ENCODE data around the gene ANAPC4.
A peak's percentile ranks its signal among the peaks of the same experiment; 100 is the strongest.

Gene ANAPC4

GRCh38 chr4:25439918-25440477 lies 62.9 kb downstream of the ANAPC4 start:
- peak; percentile 68 for DNase-seq (ENCODE audit: low spot score)

GRCh38 chr4:25440478-25441030 lies 63.5 kb downstream of the ANAPC4 start:
- no peak for DNase-seq (ENCODE audit: low spot score)

DNA sequence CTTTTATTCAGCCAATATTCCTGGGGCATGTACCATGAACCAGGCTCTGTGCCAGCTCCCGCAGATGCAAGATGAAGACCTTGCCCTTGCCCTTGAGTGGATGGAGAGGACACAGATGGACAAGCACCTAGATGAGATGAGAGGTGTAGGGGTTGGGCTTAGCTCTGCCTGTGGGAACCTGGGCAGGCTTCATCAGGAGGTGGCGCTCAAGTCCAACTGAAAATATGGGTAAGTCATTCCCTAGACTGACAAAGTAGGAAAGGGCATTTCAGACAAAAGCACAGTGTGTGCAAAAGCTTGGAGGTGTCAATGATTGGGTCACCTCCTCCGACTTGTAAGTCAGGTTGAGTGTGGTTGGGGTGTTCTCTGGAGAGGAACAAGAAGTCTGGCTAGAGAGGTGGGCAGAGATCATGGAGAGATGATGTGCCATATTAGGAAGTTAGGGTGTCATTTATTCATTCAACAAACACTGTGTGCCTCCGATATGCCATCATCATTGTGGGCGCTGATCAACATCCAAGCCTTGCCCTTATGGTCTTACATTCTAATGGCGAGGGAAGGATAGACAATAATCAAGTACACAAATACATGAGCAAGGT lies 64.6 kb downstream of the ANAPC4 start:
- DNase-seq (ENCODE audit: low spot score): peak; percentile 61

- DNase-seq (ENCODE audit: low spot score): no peak
Measured at GRCh38 chr4:25442863-25443307, 65.8 kb downstream of the ANAPC4 start.

- DNase-seq (ENCODE audit: low spot score): no peak
Measured at GRCh38 chr4:25443851-25444250, 66.8 kb downstream of the ANAPC4 start.

GRCh38 chr4:25446611-25447010 lies 69.5 kb downstream of the ANAPC4 start:
- no peak for DNase-seq (ENCODE audit: low spot score)

GRCh38 chr4:25448379-25449109 lies 71.5 kb downstream of the ANAPC4 start:
- DNase-seq (ENCODE audit: low spot score): no peak

GRCh38 chr4:25449270-25449669 lies 72.2 kb downstream of the ANAPC4 start:
- DNase-seq (ENCODE audit: low spot score): no peak

- no peak for DNase-seq (ENCODE audit: low spot score)
Measured at GRCh38 chr4:25449688-25450087, 72.6 kb downstream of the ANAPC4 start.

GRCh38 chr4:25450491-25450901 lies 73.4 kb downstream of the ANAPC4 start:
- no peak for DNase-seq (ENCODE audit: low spot score)

DNA sequence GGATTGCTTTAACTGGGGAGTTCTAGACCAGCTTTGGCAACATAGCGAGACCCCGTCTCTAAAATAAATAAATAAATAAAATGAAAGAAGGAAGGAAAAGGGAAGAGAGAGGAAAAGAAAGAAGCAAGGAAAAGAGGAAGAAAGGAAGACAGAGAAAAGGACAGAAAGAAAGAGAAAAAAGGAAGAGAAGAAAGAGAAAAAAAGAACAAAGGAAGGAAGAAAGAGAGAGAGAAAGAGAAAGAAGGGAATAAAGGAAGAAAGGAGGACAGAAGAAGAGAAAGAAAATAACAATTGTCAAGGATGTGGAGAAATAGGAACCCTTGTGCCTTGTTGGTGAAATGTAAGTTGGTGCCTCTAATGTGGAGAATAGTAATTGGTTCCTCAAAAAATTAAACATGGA lies 74.6 kb downstream of the ANAPC4 start:
- DNase-seq (ENCODE audit: low spot score): no peak

DNA sequence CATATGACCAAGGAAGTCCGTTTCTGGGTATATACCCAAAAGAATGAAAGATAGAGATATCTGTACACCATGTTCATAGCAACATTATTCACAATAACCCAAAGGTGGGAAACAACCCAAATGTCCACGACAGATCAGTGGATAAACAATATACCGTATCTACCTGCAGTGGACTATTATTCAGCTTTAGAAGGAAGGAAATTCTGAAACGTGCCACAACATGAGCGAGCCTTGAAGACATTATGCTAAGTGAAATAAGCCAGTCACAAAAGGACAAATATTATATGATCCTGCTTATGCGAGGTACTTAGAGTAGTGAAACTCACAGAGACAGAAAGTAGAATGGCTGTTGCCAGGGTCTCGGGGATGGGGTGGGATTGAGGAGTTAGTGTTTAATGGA lies 75.0 kb downstream of the ANAPC4 start:
- no peak for DNase-seq (ENCODE audit: low spot score)

DNA sequence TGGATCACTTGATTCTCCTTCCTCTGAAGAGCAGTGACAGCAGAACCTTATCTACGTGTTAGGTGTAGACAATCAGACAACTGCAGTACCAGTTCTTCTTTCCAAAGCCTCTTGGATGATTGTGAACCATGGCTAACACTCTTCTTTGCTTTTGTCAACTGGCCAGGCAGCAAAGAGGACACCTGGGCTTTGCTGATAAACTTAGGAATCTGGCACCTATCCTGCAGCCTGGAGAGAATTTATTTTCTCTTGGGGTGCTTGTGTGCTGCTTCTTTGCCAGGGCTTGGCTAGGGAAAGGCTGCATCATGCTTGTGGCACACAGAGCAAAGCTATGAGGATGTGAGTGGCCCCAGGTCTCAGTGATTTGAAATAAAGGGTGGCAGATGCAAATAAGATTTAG lies 77.4 kb downstream of the ANAPC4 start:
- DNase-seq (ENCODE audit: low spot score): no peak

GRCh38 chr4:25457053-25457715 lies 80.1 kb downstream of the ANAPC4 start:
- DNase-seq (ENCODE audit: low spot score): no peak

DNA sequence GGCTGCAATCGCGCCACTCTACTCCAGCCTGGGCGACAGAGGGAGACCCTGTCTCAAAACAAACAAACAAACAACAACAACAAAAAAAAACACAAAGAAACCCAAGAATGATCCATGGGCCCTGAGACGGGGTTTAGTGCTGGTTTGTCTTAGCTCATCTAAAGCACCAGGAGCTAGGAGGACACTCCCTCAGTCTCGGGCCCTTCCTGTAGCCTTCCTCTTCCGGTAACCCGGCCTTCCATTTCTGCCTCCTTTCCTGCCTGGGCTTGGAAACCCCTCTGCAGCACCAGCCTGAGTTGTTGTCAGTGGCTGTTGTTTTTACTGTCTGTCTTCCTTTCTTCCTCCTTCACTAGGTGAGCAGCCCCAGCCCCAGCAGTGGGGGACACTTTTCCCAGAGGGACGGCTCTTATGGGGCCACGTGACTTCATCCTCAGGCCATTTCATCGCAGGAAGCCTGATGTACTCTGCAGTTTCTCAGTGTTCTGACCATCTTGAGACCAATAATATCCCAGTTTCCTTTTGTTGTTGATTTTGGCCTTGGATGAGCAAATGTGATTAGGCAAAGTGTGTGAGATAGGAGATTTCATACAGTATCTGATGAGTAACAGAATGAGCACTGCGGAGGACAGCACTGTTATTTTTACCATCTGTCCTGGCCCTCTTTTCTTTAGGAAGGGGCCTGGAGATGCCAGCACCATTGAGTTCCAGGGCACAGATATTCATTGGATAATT lies 90.1 kb downstream of the ANAPC4 start:
- no peak for DNase-seq (ENCODE audit: low spot score)

DNA sequence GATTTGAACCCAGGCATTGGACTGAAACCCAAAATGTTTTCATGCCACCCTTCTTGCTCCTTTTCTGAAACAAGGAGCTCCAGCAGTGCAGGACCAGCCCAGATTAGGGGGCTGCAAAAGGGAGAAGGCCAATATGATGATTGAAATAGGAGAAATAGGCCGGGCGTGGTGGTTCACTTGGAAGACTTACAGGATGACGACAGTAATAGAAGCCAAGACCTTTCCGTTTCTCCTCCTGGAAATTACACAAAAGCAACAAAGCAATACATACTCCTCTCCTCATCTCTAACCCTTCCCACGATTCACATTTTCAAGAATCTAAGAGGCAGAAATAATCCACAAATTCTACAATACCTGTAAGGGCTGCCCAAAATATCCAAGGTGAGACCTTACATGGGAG lies 90.8 kb downstream of the ANAPC4 start:
- DNase-seq (ENCODE audit: low spot score): no peak
